Left lung (tissue), 10 donors: ENCODE results near the gene MYO5C. TPM values are rescaled to one million over a fixed set of nuclear protein-coding genes. Genes with fewer than 3 reads are reported as not detected.

ENCODE experiments used
- ATAC-seq: fragments of 200-7000 bp; cut with Tn5 transposase; one replicate; pipeline ENCODE4 v1.9.1; 2020; ENCODE audit warnings: moderate library complexity
- DNase-seq, 4 donors: peaks; one replicate each; pipeline ENCODE4 v3.0.0-alpha.2; 2013 to 2020
- H3K27ac ChIP-seq, 2 donors: fragments of 200-600 bp; sonication (generic) in 1 of 2; one replicate each; pipeline versions ENCODE4 v1.5.0 to v1.8.0; 2020 to 2021
- H3K27me3 ChIP-seq, 2 donors: fragments of 200-600 bp; sonication (generic) in 1 of 2; one replicate each; pipeline versions ENCODE4 v1.5.0 to v1.8.0; 2020 to 2021
- H3K36me3 ChIP-seq, 2 donors: fragments of 200-600 bp; sonication (generic) in 1 of 2; one replicate each; pipeline versions ENCODE4 v1.5.0 to v1.8.0; 2020 to 2021
- H3K4me1 ChIP-seq, 2 donors: fragments of 200-600 bp; one replicate each; pipeline ENCODE4 v1.8.0; 2021
- H3K4me3 ChIP-seq, 2 donors: fragments of 200-600 bp; sonication (generic) in 1 of 2; one replicate each; pipeline versions ENCODE4 v1.5.0 to v1.8.0; 2020 to 2021; ENCODE audit warnings: mild to moderate bottlenecking in 1 of 2
- H3K9me3 ChIP-seq, 2 donors: fragments of 200-600 bp; sonication (generic) in 1 of 2; one replicate each; pipeline versions ENCODE4 v1.5.0 to v1.8.0; 2020 to 2021
- intact Hi-C, 2 donors: fragments of 100-400 bp; cut with DNase I; formaldehyde crosslinking; loops; one replicate each; pipeline versions ENCODE4 v1.11.2 to v1.14.2; 2022
- polyA plus RNA-seq, 6 donors: library from polyadenylated mRNA; unstranded; fragments of 120-200 nt; gene quantifications; one replicate each; pipeline ENCODE4 v1.2.1, GENCODE V29; 2013; ENCODE audit not compliant: insufficient read length in 6 of 6
- total RNA-seq, 2 donors: library from RNA; stranded (reverse); fragmentation: NEBNext Ultra II Directional; extraction: Animal tissue kit (Norgen Biotek cat#: 25700); gene quantifications; one replicate each; pipeline ENCODE4 v1.2.1, GENCODE V29; 2021
- TF ChIP-seq, protein P1 (sequence below), 2 donors: fragments of 200-600 bp; sonication (generic) in 1 of 2; IDR thresholded peaks; one replicate each; pipeline versions ENCODE4 v1.5.0 to v1.8.0; 2021; ENCODE audit warnings: antibody characterized with exemption in 2 of 2
- donor health status: DM: no; HTN: yes; CAD: no.
- donor health status: DM: no; HTN: no; CAD: no.

The MYO5C gene
- total and polyA plus RNA-seq, 8 donors, result 29.7 to 89.2 (median 36.7) TPM

DNA sequence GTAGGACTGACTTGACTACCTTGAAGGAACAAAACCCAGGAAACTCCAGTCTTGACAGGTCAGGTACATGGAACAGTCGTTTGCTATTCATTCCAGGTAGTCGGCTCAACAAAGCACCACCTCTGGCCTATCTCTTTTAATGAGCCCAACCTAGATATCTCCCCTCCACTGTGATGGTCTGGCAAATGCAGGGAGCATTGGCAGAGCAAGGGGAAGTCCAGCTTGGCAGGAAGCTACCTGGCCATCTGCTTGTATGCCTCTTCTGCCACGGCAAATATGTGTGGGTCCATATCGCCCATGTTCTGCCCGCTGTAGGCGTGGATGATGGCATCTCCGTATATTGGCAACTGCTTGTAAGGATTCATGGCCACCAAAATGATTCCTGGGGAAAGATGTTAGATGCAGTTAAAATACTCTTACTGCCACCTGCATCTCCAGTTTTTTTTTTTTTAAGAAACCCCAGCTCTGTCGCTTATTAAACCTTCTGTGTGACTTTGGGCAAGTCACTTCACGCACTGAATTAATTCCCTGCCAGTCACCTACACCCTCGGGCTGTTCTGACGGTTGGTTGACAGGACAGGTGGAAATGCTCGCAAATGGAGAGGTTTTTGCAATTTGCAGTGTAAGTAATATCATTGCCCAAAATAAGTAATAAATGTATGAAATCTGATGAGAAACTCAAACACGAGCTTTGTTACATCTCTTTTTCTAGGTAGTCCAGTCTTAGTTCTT is 16.8 kb downstream of the MYO5C start:
- no peak for DNase-seq
- intact Hi-C loops, result no loop called here
- Histone ChIP-seq H3K27ac (no peak overlapping the region), H3K4me3 (no peak overlapping the region), H3K9me3 (no peaks in the 10 kb centered on the region), H3K4me1 (no peaks in the 10 kb centered on the region), H3K27me3 (no peaks in the 10 kb centered on the region), H3K36me3 (peaks cover 0 to 29% of the 10 kb centered on the region in 2 donors)
- ATAC-seq, result no peak
- TF ChIP-seq, protein P1, sequence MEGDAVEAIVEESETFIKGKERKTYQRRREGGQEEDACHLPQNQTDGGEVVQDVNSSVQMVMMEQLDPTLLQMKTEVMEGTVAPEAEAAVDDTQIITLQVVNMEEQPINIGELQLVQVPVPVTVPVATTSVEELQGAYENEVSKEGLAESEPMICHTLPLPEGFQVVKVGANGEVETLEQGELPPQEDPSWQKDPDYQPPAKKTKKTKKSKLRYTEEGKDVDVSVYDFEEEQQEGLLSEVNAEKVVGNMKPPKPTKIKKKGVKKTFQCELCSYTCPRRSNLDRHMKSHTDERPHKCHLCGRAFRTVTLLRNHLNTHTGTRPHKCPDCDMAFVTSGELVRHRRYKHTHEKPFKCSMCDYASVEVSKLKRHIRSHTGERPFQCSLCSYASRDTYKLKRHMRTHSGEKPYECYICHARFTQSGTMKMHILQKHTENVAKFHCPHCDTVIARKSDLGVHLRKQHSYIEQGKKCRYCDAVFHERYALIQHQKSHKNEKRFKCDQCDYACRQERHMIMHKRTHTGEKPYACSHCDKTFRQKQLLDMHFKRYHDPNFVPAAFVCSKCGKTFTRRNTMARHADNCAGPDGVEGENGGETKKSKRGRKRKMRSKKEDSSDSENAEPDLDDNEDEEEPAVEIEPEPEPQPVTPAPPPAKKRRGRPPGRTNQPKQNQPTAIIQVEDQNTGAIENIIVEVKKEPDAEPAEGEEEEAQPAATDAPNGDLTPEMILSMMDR (IDR thresholded peaks at IDR 0.05), result no peak

DNA sequence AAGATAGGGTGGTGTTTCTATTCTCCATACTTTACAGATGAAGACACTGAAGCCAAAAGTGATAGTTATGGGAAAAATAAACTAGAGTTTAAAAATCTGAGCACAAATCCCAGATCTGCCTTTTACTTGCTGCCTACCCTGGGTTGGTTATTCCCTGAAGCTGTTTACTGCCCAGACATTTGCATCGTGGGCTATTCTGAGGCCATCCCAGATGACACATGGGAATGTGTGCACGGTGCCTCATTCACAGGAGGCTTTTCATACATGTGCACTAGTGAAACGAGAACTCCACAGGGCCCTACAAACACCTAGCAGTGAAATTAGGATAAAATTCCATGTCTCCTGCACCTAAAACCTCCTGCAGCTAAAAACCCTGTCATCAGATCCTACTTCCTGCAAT is 17.5 kb downstream of the MYO5C start:
- Histone ChIP-seq H3K27ac (no peak overlapping the region), H3K27me3 (no peaks in the 10 kb centered on the region), H3K36me3 (peaks cover 0 to 29% of the 10 kb centered on the region in 2 donors), H3K4me3 (no peak overlapping the region), H3K9me3 (no peaks in the 10 kb centered on the region), H3K4me1 (no peaks in the 10 kb centered on the region)
- DNase-seq (no peak), ATAC-seq (no peak)
- intact Hi-C loops, result no loop called here
- TF ChIP-seq, protein P1 (IDR thresholded peaks at IDR 0.05), result no peak

DNA sequence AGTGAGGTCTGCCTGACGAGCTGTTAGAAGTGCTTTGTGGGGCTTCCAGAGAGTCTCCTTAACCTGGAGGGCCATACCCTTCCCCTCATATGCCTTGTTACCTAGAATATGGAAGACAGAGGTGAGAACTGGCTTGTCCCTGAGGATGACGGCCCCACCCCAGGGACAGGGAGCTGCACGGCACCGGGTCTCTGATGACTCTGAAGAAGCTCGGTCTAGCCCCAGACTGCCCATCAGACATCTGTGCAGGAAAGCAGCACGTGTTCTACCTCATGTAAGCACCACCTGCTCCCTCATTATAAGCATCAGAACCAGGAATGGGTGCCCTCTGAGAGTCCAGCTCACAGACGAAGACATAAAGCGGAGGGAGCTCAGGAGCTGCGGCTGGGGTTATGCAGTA is 18.0 kb downstream of the MYO5C start:
- Histone ChIP-seq H3K27me3 (no peaks in the 10 kb centered on the region), H3K4me1 (no peaks in the 10 kb centered on the region), H3K36me3 (peaks cover 0 to 34% of the 10 kb centered on the region in 2 donors), H3K4me3 (no peak overlapping the region), H3K27ac (no peak overlapping the region), H3K9me3 (no peaks in the 10 kb centered on the region)
- ATAC-seq (no peak), DNase-seq (no peak)
- TF ChIP-seq, protein P1 (IDR thresholded peaks at IDR 0.05), result no peak
- intact Hi-C loops, result no loop called here

DNA sequence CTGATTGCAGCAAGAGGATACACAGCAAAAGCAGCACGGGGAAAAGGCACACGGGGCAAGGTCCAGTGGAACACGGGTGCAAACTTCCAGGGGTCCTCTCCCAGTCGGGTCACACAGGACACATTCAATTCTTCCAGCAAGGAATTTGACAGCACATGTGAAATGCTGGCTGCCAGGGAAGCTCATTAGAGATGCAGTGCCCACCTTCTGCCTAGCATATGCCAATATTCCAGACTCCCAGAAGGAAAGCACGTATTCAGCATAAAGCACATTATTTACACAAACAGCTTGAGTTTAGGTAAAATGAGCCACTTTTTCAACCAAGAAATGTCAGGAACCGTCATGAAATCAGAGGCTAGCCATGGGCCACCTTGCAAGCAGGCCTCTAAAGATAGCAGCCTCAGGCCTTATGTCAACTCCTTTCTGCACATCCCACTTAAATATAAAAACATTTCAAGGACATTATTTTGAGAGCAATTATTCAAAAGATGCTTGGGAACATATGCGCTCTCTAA is 19.3 kb downstream of the MYO5C start:
- DNase-seq, result no peak
- Histone ChIP-seq H3K9me3 (no peaks in the 10 kb centered on the region), H3K27ac (no peak overlapping the region), H3K27me3 (no peaks in the 10 kb centered on the region), H3K36me3 (peaks cover 0 to 38% of the 10 kb centered on the region in 2 donors), H3K4me3 (no peak overlapping the region), H3K4me1 (no peaks in the 10 kb centered on the region)
- intact Hi-C loops, result no loop called here
- TF ChIP-seq, protein P1 (IDR thresholded peaks at IDR 0.05), result no peak
- ATAC-seq, result no peak

DNA sequence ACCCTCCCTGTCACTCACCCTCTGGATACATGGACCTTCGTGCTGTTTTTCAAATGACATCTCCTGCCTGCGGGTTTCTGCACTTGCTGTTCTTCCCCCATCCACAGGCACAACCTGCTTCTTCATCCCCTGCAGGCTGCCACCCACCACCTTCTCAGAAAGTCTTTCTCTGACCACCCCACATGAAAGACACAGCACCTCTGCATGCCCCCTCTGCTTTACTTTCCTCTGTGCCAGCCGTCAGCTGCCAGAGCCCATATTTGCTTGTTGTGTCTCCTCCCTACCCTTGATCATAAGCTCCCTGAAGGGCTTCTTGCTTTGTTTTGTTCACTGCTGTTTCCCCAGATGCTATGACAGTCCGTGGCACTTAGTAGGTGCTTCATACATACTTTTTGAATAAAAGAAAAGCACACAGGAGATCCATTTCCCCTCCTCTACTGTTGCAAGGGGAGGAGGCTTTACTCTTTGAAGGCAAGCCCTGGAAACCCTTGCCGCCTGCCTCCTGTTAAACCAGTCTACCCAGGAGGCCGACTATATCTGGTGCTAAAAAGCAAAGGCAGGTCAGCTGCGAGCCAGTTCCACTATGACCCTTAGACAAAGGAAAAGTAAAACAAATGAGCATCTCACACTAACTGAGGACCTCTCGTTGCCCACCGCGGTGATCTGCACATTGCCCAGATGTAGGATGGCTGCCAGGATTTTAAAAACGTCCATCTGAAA is 31.9 kb downstream of the MYO5C start:
- Histone ChIP-seq H3K4me1 (peaks cover 5 to 14% of the 10 kb centered on the region in 2 donors), H3K27ac (no peak overlapping the region), H3K36me3 (peaks cover 0 to 9% of the 10 kb centered on the region in 2 donors), H3K4me3 (no peak overlapping the region), H3K9me3 (no peaks in the 10 kb centered on the region), H3K27me3 (no peaks in the 10 kb centered on the region)
- TF ChIP-seq, protein P1 (IDR thresholded peaks at IDR 0.05), result no peak
- DNase-seq (peak in 1 of 4 donors; percentile 24), ATAC-seq (no peak)
- intact Hi-C loops, result no loop called here
